CD14-positive monocyte (primary cell): ENCODE measurements around the gene DOCK4. TPM values are rescaled to one million over a fixed set of nuclear protein-coding genes. Genes with fewer than 3 reads are reported as not detected.
A peak's percentile ranks its signal among the peaks of the same experiment; 100 is the strongest.

Source experiments
- DNase-seq, 3 donors: peaks; one replicate each; pipeline ENCODE4 v3.0.0-alpha.2; 2011 to 2022
- H2AFZ ChIP-seq: 2 replicates; pipeline ENCODE4 v1.6.0; 2012; ENCODE audit warnings: mild to moderate bottlenecking, low read depth, low read length, inconsistent platforms; ENCODE audit not compliant: insufficient read depth, poor library complexity, severe bottlenecking
- H3K27ac ChIP-seq, 2 donors: 1 replicate in 1 of 2; 2 replicates in 1 of 2; pipeline ENCODE4 v1.5.1; 2012 to 2013; ENCODE audit warnings: low read length in 2 of 2, control low read depth in 1 of 2, inconsistent platforms in 1 of 2, low read depth in 1 of 2, mild to moderate bottlenecking in 1 of 2
- H3K27me3 ChIP-seq, 2 donors: one replicate each; pipeline versions ENCODE4 v1.6.0 to v1.6.1; 2011 to 2013; ENCODE audit warnings: low read length in 2 of 2; ENCODE audit not compliant: control insufficient read depth in 2 of 2, insufficient read depth in 2 of 2
- H3K36me3 ChIP-seq, 2 donors: replicated peaks in 1 of 2; 1 replicate in 1 of 2; 2 replicates in 1 of 2; pipeline versions ENCODE4 v1.5.1 to v1.6.1; 2012 to 2013; ENCODE audit warnings: low read length in 2 of 2, control low read depth in 1 of 2, inconsistent platforms in 1 of 2, mild to moderate bottlenecking in 1 of 2; ENCODE audit not compliant: insufficient read depth in 2 of 2, control insufficient read depth in 1 of 2
- H3K4me1 ChIP-seq, 2 donors: 1 replicate in 1 of 2; 2 replicates in 1 of 2; pipeline versions ENCODE4 v1.5.1 to v1.6.1; 2012 to 2013; ENCODE audit warnings: low read length in 2 of 2, control low read depth in 1 of 2, inconsistent platforms in 1 of 2, mild to moderate bottlenecking in 1 of 2, moderate library complexity in 1 of 2; ENCODE audit not compliant: insufficient read depth in 2 of 2, control insufficient read depth in 1 of 2
- H3K4me2 ChIP-seq: replicated peaks from 2 replicates; pipeline ENCODE3; 2012; ENCODE audit warnings: low read length, moderate library complexity, mild to moderate bottlenecking; ENCODE audit not compliant: poor library complexity, severe bottlenecking; ENCODE audit errors: extremely low read depth
- H3K4me3 ChIP-seq, 3 experiments: fragments of 200-600 bp in 1 of 3; sonication (generic) in 1 of 3; replicated peaks in 1 of 3; 1 replicate in 2 of 3; 2 replicates in 1 of 3; pipeline ENCODE4 v1.5.1; 2011 to 2013; ENCODE audit warnings: low read length in 3 of 3, mild to moderate bottlenecking in 3 of 3, control low read depth in 2 of 3, low read depth in 2 of 3, inconsistent platforms in 1 of 3, moderate library complexity in 1 of 3
- H3K79me2 ChIP-seq: 2 replicates; pipeline ENCODE4 v1.6.0; 2012; ENCODE audit warnings: mild to moderate bottlenecking, control low read depth, inconsistent platforms, low read length, moderate library complexity; ENCODE audit not compliant: insufficient read depth
- H3K9ac ChIP-seq: 2 replicates; pipeline ENCODE4 v1.6.0; 2017; ENCODE audit warnings: low read length, mild to moderate bottlenecking; ENCODE audit not compliant: insufficient read depth, poor library complexity, severe bottlenecking
- H3K9me3 ChIP-seq, 2 donors: replicated peaks in 1 of 2; 1 replicate in 1 of 2; 2 replicates in 1 of 2; pipeline versions ENCODE4 v1.5.1 to v1.6.1; 2012 to 2013; ENCODE audit warnings: low read length in 2 of 2, control low read depth in 1 of 2; ENCODE audit not compliant: control insufficient read depth in 1 of 2, insufficient read depth in 1 of 2
- H4K20me1 ChIP-seq: 2 replicates; pipeline ENCODE4 v1.6.0; 2012; ENCODE audit warnings: mild to moderate bottlenecking, low read length, control low read depth, moderate library complexity; ENCODE audit not compliant: insufficient read depth
- H3K27ac Mint-ChIP-seq, 7 donors: one replicate each; pipeline ENCODE4 v1.8.0; 2020; ENCODE audit warnings: mild to moderate bottlenecking in 7 of 7, mixed read lengths in 7 of 7, moderate library complexity in 6 of 7, inconsistent platforms in 2 of 7
- H3K27me3 Mint-ChIP-seq, 3 donors: one replicate each; pipeline ENCODE4 v1.8.0; 2021 to 2022; ENCODE audit warnings: low read depth in 3 of 3, mild to moderate bottlenecking in 3 of 3, mixed read lengths in 3 of 3, moderate library complexity in 3 of 3, inconsistent platforms in 1 of 3
- H3K36me3 Mint-ChIP-seq, 2 donors: one replicate each; pipeline ENCODE4 v1.8.0; 2020; ENCODE audit warnings: mixed read lengths in 2 of 2, inconsistent platforms in 1 of 2, mild to moderate bottlenecking in 1 of 2
- H3K4me1 Mint-ChIP-seq: one replicate; pipeline ENCODE4 v1.8.0; 2020; ENCODE audit warnings: mild to moderate bottlenecking, mixed read lengths
- H3K4me3 Mint-ChIP-seq, 2 donors: one replicate each; pipeline ENCODE4 v1.8.0; 2020; ENCODE audit warnings: mild to moderate bottlenecking in 2 of 2, mixed read lengths in 2 of 2, moderate library complexity in 1 of 2
- H3K9me3 Mint-ChIP-seq, 7 donors: one replicate each; pipeline ENCODE4 v1.8.0; 2020 to 2022; ENCODE audit warnings: mixed read lengths in 7 of 7, mild to moderate bottlenecking in 6 of 7, moderate library complexity in 6 of 7, inconsistent platforms in 2 of 7
- CTCF ChIP-seq: fragments of 200-600 bp; IDR thresholded peaks from one replicate; pipeline ENCODE4 v1.8.0; 2022; ENCODE audit warnings: antibody characterized with exemption, mild to moderate bottlenecking
- WGBS: methylation state at CpG from one replicate; pipeline ENCODE4 v1.1.5; 2013; ENCODE audit warnings: missing lambda C conversion rate; ENCODE audit not compliant: insufficient coverage; 5-methylcytosine and 5-hydroxymethylcytosine counted together
- intact Hi-C, 2 donors: fragments of 100-400 bp; cut with micrococcal nuclease; formaldehyde crosslinking; loops; one replicate each; pipeline versions ENCODE4 v1.15.0 to v1.15.1; 2023
- polyA plus RNA-seq, 3 donors: library from polyadenylated mRNA; depleted of rRNA in 1 of 3; unstranded in 2 of 3; stranded (reverse) in 1 of 3; fragments of 300-500 nt in 2 of 3; fragments of >200 nt in 1 of 3; fragmentation: Illumina TruSeq in 2 of 3; gene quantifications; 1 replicate in 2 of 3; 2 replicates in 1 of 3; pipeline ENCODE4 v1.2.3, GENCODE V29; 2012 to 2021

DOCK4 gene
- polyA plus RNA-seq, 3 donors = 1.3 to 5.0 (median 2.7) TPM

- no peaks in the 10 kb centered on the region for H3K4me1 Mint-ChIP-seq
- H3K27me3 ChIP-seq = no peaks in the 10 kb centered on the region
- peaks cover 3 to 4% (median 4%) of the 10 kb centered on the region in 3 donors for H3K27me3 Mint-ChIP-seq
- H3K4me3 Mint-ChIP-seq = no peak overlapping the region
- no peaks in the 10 kb centered on the region for H3K4me1 ChIP-seq
- H3K36me3 Mint-ChIP-seq = no peaks in the 10 kb centered on the region
- intact Hi-C loops = no loop called here
- no peak overlapping the region for H2AFZ ChIP-seq
- 0% methylated on average over 1 of the region's 5 CpGs for WGBS
- H3K4me2 ChIP-seq = no peak overlapping the region
- peaks cover 0 to 5% (median 0%) of the 10 kb centered on the region in 7 donors for H3K9me3 Mint-ChIP-seq
- H3K9ac ChIP-seq = no peak overlapping the region
- no peaks in the 10 kb centered on the region for H3K79me2 ChIP-seq
- H3K36me3 ChIP-seq = no peaks in the 10 kb centered on the region
- H3K4me3 ChIP-seq = no peak overlapping the region
- H3K27ac Mint-ChIP-seq = peak overlapping the region in 1 of 7 donors; percentile 60
- H3K9me3 ChIP-seq = no peaks in the 10 kb centered on the region
- no peak for TF ChIP-seq CTCF
- DNase-seq = no peak
- H3K27ac ChIP-seq = no peak overlapping the region
- H4K20me1 ChIP-seq = no peaks in the 10 kb centered on the region
These were observed 350.4 kb downstream of the DOCK4 start for GRCh38 chr7:111855842-111856227.

GRCh38 chr7:111855161-111855841, 350.9 kb downstream of the DOCK4 start:
- Histone ChIP-seq H3K9me3 (peaks cover 1 to 5% of the 10 kb centered on the region in 2 donors), H3K4me1 (no peaks in the 10 kb centered on the region), H3K4me2 (no peak overlapping the region), H3K4me3 (no peak overlapping the region), H3K79me2 (no peaks in the 10 kb centered on the region), H3K27me3 (no peaks in the 10 kb centered on the region), H2AFZ (no peak overlapping the region), H4K20me1 (no peaks in the 10 kb centered on the region), H3K36me3 (no peaks in the 10 kb centered on the region), H3K27ac (no peak overlapping the region), H3K9ac (no peak overlapping the region)
- Mint-ChIP-seq H3K4me3 (no peak overlapping the region), H3K36me3 (no peaks in the 10 kb centered on the region), H3K4me1 (no peaks in the 10 kb centered on the region), H3K27ac (no peak overlapping the region), H3K9me3 (peaks cover 4 to 10% (median 5%) of the 10 kb centered on the region in 7 donors), H3K27me3 (peaks cover 3 to 4% (median 4%) of the 10 kb centered on the region in 3 donors)
- intact Hi-C loops = no loop called here
- no peak for DNase-seq
- TF ChIP-seq CTCF = peak; percentile 29
- WGBS = 25% methylated on average over 2 of the region's 4 CpGs
